ENCODE data around the gene PCGF1. TPM values are rescaled to one million over a fixed set of nuclear protein-coding genes. Genes with fewer than 3 reads are reported as not detected.
A peak's percentile ranks its signal among the peaks of the same experiment; 100 is the strongest.

PCGF1 gene
- total and polyA plus RNA-seq, 8 donors = 1.9 to 49.6 (median 14.7) TPM

DNA sequence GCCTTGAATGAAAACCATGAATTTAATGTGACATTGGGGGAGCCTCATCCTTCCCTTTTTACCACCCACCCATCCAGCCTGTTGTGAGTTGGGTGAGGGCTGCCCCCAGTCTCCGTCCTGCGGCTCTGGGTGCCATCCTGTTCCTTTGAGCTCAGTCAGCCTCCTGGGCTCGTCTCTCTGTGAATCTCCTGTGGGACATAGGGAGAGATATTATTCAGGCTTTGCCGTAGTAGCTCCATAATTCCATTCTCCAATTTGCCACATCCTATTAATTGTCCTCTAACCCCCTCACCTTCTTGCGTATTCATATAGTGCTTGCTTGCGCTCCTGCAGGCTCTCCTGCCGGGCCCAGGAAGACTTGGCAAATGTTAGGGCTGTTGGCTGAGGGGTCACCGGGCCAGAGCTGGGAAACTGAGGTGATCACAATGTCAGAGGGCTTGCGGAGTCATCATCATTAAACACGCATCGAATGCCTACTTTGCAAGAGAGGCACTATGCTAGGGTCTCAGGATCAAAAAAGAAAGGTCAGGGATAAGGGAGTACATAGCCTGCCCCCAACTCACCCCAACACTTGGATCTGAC is 19.2 kb upstream of the PCGF1 start:
- Histone ChIP-seq H3K27me3 (no peaks in the 10 kb centered on the region), H3K36me3 (peaks cover 23 to 36% (median 29%) of the 10 kb centered on the region in 4 donors), H3K4me1 (peaks cover 25 to 45% (median 32%) of the 10 kb centered on the region in 4 donors), H3K9me3 (no peaks in the 10 kb centered on the region), H3K4me3 (no peak overlapping the region), H3K27ac (no peak overlapping the region)
- intact Hi-C loops (cut with DNase I; ENCODE audit: low total_unique reads) = no loop called here
- 96 to 99% (median 98%) methylated on average over 11 of the region's 11 CpGs for WGBS, 5 donors
- TF ChIP-seq POLR2AphosphoS5 (IDR thresholded peaks at IDR 0.05) (no peak), EP300 (IDR thresholded peaks at IDR 0.05) (no peak), CTCF (IDR thresholded peaks at IDR 0.05) (no peak), POLR2A (IDR thresholded peaks at IDR 0.05) (no peak)
- DNase-seq = no peak

GRCh38 chr2:74525717-74526648 is 18.5 kb upstream of the PCGF1 start, which contains the start of gene DQX1:
DQX1 (minus strand) TSS chr2:74526231; CDS start chr2:74525729, 502 bp downstream.
- Histone ChIP-seq H3K9me3 (no peaks in the 10 kb centered on the region), H3K27me3 (peaks cover 0 to under 1% (median 0%) of the 10 kb centered on the region in 3 donors), H3K36me3 (peaks cover 23 to 31% (median 29%) of the 10 kb centered on the region in 4 donors), H3K4me1 (peaks cover 20 to 38% (median 25%) of the 10 kb centered on the region in 4 donors), H3K4me3 (peak within 1 kb of the TSS in 1 of 4 donors; percentile 4), H3K27ac (peak within 1 kb of the TSS in 1 of 5 donors; percentile 15)
- TF ChIP-seq EP300 (IDR thresholded peaks at IDR 0.05) (no peak), POLR2AphosphoS5 (IDR thresholded peaks at IDR 0.05) (peak in 1 of 3 donors; percentile 23)
- intact Hi-C loops (cut with DNase I; ENCODE audit: low total_unique reads) = no loop called here
- peak in 1 of 2 donors; percentile 89 for DNase-seq
- 55 to 71% (median 67%) methylated on average over 11 of the region's 11 CpGs for WGBS, 5 donors

- no peak overlapping the region for H3K27ac ChIP-seq
- peaks cover 0 to 9% (median 0%) of the 10 kb centered on the region in 3 donors for H3K27me3 ChIP-seq
- no peak for DNase-seq
- no peak overlapping the region for H3K4me3 ChIP-seq
- intact Hi-C loops (cut with DNase I; ENCODE audit: low total_unique reads) = no loop called here
- peaks cover 23 to 31% (median 29%) of the 10 kb centered on the region in 4 donors for H3K36me3 ChIP-seq
- TF ChIP-seq CTCF (IDR thresholded peaks at IDR 0.05) (no peak), EP300 (IDR thresholded peaks at IDR 0.05) (no peak), POLR2A (IDR thresholded peaks at IDR 0.05) (no peak), POLR2AphosphoS5 (IDR thresholded peaks at IDR 0.05) (no peak)
- WGBS, 5 donors = 89 to 94% (median 93%) methylated on average over 10 of the region's 10 CpGs
- H3K4me1 ChIP-seq = peaks cover 15 to 31% (median 18%) of the 10 kb centered on the region in 4 donors
- no peaks in the 10 kb centered on the region for H3K9me3 ChIP-seq
These were observed 17.6 kb upstream of the PCGF1 start for GRCh38 chr2:74524955-74525716.

GRCh38 chr2:74524005-74524404 is 16.5 kb upstream of the PCGF1 start:
- no peak for DNase-seq
- Histone ChIP-seq H3K9me3 (no peaks in the 10 kb centered on the region), H3K36me3 (peaks cover 23 to 31% (median 29%) of the 10 kb centered on the region in 4 donors), H3K27me3 (peaks cover 0 to 20% (median 10%) of the 10 kb centered on the region in 3 donors), H3K4me3 (no peak overlapping the region), H3K27ac (no peak overlapping the region), H3K4me1 (peaks cover 14 to 29% (median 18%) of the 10 kb centered on the region in 4 donors)
- WGBS, 5 donors = 83 to 89% (median 88%) methylated on average over 8 to 9 of the region's 9 CpGs
- intact Hi-C loops (cut with DNase I; ENCODE audit: low total_unique reads) = no loop called here
- TF ChIP-seq CTCF (IDR thresholded peaks at IDR 0.05) (no peak), POLR2AphosphoS5 (IDR thresholded peaks at IDR 0.05) (no peak), EP300 (IDR thresholded peaks at IDR 0.05) (no peak), POLR2A (IDR thresholded peaks at IDR 0.05) (no peak)
